ENCODE data around the gene CLCF1.

DNA sequence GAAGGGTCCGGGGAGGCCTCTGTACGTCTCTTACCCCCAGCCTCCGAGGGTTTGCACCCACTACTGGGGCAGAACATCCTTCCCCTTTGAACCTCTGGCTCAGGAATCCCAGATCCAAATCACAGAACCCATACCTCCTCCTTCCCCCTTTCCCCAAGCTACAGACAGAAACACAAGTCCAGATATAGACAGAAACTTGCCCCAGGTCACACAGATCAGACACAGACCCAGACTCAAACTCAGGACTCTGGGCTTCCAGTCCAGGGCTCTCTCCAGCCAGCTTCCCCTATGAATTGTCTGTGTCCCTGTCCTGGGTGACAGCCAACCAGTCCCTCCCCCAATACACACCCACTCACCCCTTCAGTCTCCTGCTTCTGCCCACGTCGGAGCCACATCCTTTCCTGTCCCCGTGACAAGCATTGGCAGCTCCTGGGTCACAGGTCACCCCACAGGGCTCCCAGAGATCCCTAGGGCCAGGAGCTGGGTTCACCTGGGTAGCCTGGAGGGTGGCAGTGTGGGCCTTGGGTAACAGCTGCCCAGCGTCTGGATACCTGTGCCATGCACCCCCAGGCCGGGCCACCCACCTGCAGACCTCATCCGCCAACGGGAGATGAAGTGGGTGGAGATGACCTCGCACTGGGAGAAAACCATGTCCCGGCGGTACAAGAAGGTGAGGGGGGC is 31.3 kb upstream of the CLCF1 start:
- TF ChIP-seq CTCF (IDR thresholded peaks at IDR 0.05) (no peak), POLR2A (IDR thresholded peaks at IDR 0.05) (no peak)

All from lower leg skin (tissue), 3 donors.